Measurements from ENCODE around the gene LIPM. TPM values are rescaled to one million over a fixed set of nuclear protein-coding genes. Genes with fewer than 3 reads are reported as not detected.

LIPM gene
- total and polyA plus RNA-seq, 12 donors: not detected

DNA sequence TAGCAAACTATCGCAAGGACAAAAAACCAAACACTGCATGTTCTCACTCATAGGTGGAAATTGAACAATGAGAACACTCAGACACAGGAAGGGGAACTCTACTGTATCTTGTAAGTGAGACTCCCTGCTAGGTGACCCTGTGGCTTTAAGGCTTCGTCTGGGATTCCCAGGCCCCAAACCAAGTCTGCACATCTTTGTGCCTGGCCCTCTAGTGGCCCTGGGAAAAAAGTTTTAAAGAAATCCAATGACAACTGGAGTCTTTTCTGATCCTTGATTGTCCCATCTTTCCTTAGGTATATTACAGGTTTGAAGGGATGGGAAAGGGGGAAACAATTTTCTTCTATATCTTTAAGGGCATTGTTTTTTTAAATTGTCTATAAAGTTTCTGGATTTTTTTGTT is 10.6 kb upstream of the LIPM start:
- Histone ChIP-seq H3K27me3 (peaks cover 0 to 8% (median 0%) of the 10 kb centered on the region in 7 donors), H3K4me1 (peaks cover 0 to 25% (median 0%) of the 10 kb centered on the region in 9 donors), H3K36me3 (no peaks in the 10 kb centered on the region), H3K27ac (peak overlapping the region in 1 of 10 donors; percentile 57), H3K4me3 (no peak overlapping the region), H3K9me3 (no peaks in the 10 kb centered on the region)
- ATAC-seq: no peak
- no peak for DNase-seq
- peak in 7 of 9 donors; percentile 32 to 52 (median 45) for TF ChIP-seq CTCF (IDR thresholded peaks at IDR 0.05)
- intact Hi-C loops (cut with DNase I): loop anchor here in 6 of 10 donors (10.0 kb wide), 4 partner anchors 97 to 227 kb away; partner anchors contain the start of genes LIPJ (in 1 of the 6) and RNLS (in 1 of the 6)
- 42 to 57% methylated on average over 2 of the region's 2 CpGs for WGBS, 2 donors

GRCh38 chr10:88792661-88793060 is 9.9 kb upstream of the LIPM start:
- TF ChIP-seq CTCF (IDR thresholded peaks at IDR 0.05): no peak
- H3K27ac ChIP-seq: peak overlapping the region in 1 of 10 donors; percentile 57
- ATAC-seq: peak in 5 of 8 donors; percentile 21 to 67 (median 60)
- no peaks in the 10 kb centered on the region for H3K36me3 ChIP-seq
- peak; percentile 9 to 26 for DNase-seq
- H3K27me3 ChIP-seq: peaks cover 0 to 8% (median 0%) of the 10 kb centered on the region in 7 donors
- WGBS, 2 donors: 83 to 86% methylated on average over 4 of the region's 4 CpGs
- H3K9me3 ChIP-seq: no peaks in the 10 kb centered on the region
- H3K4me1 ChIP-seq: peaks cover 0 to 25% (median 0%) of the 10 kb centered on the region in 9 donors
- intact Hi-C loops (cut with DNase I): loop anchor here in 6 of 10 donors (10.0 kb wide), 4 partner anchors 98 to 228 kb away; partner anchors contain the start of genes LIPJ (in 1 of the 6) and RNLS (in 1 of the 6)
- H3K4me3 ChIP-seq: no peak overlapping the region

GRCh38 chr10:88793712-88794299 is 8.7 kb upstream of the LIPM start:
- no peaks in the 10 kb centered on the region for H3K9me3 ChIP-seq
- DNase-seq (no peak), ATAC-seq (no peak)
- peaks cover 0 to 25% (median 0%) of the 10 kb centered on the region in 9 donors for H3K4me1 ChIP-seq
- intact Hi-C loops (cut with DNase I): loop anchor here in 6 of 10 donors (10.0 kb wide), 4 partner anchors 99 to 229 kb away; partner anchors contain the start of genes LIPJ (in 1 of the 6) and RNLS (in 1 of the 6)
- TF ChIP-seq CTCF (IDR thresholded peaks at IDR 0.05): no peak
- WGBS, 2 donors: 69 to 70% methylated on average over 2 of the region's 2 CpGs
- no peak overlapping the region for H3K27ac ChIP-seq
- H3K36me3 ChIP-seq: no peaks in the 10 kb centered on the region
- H3K4me3 ChIP-seq: no peak overlapping the region
- peaks cover 0 to 8% (median 0%) of the 10 kb centered on the region in 7 donors for H3K27me3 ChIP-seq

GRCh38 chr10:88794731-88795130 is 7.8 kb upstream of the LIPM start:
- Histone ChIP-seq H3K27me3 (peaks cover 0 to 8% (median 0%) of the 10 kb centered on the region in 7 donors), H3K27ac (no peak overlapping the region), H3K4me3 (no peak overlapping the region), H3K4me1 (peaks cover 0 to 25% (median 0%) of the 10 kb centered on the region in 9 donors), H3K9me3 (no peaks in the 10 kb centered on the region), H3K36me3 (no peaks in the 10 kb centered on the region)
- no peak for TF ChIP-seq CTCF (IDR thresholded peaks at IDR 0.05)
- DNase-seq (no peak), ATAC-seq (no peak)
- intact Hi-C loops (cut with DNase I): loop anchor here in 6 of 10 donors (10.0 kb wide), 4 partner anchors 100 to 230 kb away; partner anchors contain the start of genes LIPJ (in 1 of the 6) and RNLS (in 1 of the 6)
- 69 to 80% methylated on average over 1 of the region's 1 CpG for WGBS, 2 donors
